Measurements from ENCODE around the gene ANKRD35. TPM values are rescaled to one million over a fixed set of nuclear protein-coding genes. Genes with fewer than 3 reads are reported as not detected.
"Not testable (repeated sequence)": the region's sequence is repeated elsewhere in the genome, so short reads cannot be mapped to it uniquely, and the experiment has no call there.

The ANKRD35 gene, protein sequence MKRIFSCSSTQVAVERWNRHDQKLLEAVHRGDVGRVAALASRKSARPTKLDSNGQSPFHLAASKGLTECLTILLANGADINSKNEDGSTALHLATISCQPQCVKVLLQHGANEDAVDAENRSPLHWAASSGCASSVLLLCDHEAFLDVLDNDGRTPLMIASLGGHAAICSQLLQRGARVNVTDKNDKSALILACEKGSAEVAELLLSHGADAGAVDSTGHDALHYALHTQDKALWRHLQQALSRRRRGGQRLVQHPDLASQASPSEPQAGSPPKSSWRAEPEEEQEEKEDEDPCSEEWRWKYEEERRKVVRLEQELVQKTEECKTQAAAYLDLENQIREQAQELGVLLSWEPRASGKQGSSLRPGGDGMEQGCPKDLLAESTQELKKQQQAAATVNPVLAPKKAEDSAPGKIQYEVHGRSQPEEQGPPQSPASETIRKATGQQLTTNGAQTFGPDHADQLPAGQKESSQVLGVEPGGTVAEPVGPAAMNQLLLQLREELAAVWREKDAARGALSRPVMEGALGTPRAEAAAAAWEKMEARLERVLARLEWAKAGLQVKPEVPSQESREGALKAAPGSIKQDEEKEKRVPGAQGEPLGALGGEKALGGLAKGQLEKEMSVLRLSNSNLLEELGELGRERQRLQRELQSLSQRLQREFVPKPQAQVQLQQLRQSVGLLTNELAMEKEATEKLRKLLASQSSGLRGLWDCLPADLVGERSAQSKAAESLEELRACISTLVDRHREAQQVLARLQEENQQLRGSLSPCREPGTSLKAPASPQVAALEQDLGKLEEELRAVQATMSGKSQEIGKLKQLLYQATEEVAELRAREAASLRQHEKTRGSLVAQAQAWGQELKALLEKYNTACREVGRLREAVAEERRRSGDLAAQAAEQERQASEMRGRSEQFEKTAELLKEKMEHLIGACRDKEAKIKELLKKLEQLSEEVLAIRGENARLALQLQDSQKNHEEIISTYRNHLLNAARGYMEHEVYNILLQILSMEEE
- under 1 TPM; 0.53 to 0.59 TPM for total RNA-seq

DNA sequence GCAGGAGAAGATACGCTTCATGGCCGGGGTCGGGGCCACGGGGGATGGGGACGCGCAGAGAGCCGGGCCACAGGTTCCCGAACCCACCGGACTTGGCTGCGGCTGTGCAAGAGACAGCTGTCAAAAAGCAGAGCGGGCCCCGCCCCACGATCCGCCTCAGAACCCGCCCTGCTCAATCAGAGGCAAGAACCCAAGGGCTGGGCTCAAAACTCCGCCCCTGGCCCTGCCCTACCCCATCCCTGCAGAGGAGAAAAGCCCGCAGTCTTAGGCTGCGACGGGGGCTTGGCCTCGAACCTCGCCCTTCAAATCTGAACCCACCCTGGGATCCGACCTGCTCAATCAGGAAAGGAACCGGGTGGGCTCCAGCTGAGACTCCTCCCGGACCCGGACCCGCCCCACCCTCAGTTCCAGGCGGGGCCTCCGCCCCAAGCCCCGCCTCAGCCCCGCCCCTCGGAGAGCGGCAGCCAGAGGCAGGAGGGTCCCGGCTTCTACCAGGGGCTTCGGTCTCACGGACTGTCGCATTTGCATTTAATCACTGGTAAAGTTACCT, at the start of gene ANKRD35:
ANKRD35 (minus strand) TSS at position 129 of the 550 bp plus-strand sequence; CDS start at position 21, 108 bp downstream.
- peaks cover 4% of the 10 kb centered on the region for H3K27me3 ChIP-seq
- H3K27ac ChIP-seq, result no peak within 1 kb of the TSS
- no peaks in the 10 kb centered on the region for H3K9me3 ChIP-seq
- TF ChIP-seq, protein P1, sequence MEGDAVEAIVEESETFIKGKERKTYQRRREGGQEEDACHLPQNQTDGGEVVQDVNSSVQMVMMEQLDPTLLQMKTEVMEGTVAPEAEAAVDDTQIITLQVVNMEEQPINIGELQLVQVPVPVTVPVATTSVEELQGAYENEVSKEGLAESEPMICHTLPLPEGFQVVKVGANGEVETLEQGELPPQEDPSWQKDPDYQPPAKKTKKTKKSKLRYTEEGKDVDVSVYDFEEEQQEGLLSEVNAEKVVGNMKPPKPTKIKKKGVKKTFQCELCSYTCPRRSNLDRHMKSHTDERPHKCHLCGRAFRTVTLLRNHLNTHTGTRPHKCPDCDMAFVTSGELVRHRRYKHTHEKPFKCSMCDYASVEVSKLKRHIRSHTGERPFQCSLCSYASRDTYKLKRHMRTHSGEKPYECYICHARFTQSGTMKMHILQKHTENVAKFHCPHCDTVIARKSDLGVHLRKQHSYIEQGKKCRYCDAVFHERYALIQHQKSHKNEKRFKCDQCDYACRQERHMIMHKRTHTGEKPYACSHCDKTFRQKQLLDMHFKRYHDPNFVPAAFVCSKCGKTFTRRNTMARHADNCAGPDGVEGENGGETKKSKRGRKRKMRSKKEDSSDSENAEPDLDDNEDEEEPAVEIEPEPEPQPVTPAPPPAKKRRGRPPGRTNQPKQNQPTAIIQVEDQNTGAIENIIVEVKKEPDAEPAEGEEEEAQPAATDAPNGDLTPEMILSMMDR (IDR thresholded peaks at IDR 0.05), result no peak
- DNase-seq, result peak; percentile 88
- H3K4me1 ChIP-seq, result peaks cover under 1% of the 10 kb centered on the region
- intact Hi-C loops (cut with DNase I), result no loop called here
- H3K9ac ChIP-seq (ENCODE audit: low read depth in 2 of 2, low read length in 2 of 2), result peak within 1 kb of the TSS in 1 of 2 donors; percentile 17
- no peaks in the 10 kb centered on the region for H3K36me3 ChIP-seq
- H3K4me3 ChIP-seq, result peak within 1 kb of the TSS; percentile 74

DNA sequence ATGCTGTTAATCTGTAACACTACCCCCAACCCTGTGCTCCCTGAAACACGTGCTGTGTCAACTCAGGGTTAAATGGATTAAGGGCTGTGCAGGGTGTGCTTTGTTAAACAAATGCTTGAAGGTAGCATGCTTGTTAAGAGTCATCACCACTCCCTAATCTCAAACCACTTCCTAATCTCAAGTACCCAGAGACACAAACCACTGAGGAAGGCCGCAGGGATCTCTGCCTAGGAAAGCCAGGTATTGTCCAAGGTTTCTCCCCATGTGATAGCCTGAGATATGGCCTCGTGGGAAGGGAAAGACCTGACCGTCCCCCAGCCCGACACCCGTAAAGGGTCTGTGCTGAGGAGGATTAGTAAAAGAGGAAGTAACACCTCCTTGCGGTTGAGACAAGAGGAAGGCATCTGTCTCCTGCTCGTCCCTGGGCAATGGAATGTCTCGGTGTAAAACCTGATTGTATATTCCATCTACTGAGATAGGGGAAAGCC, 46.9 kb upstream of the ANKRD35 start:
- H3K9ac ChIP-seq (ENCODE audit: low read depth in 2 of 2, low read length in 2 of 2); H3K27me3 ChIP-seq; H3K9me3 ChIP-seq; DNase-seq; H3K27ac ChIP-seq; intact Hi-C loops (cut with DNase I); H3K4me3 ChIP-seq; H3K4me1 ChIP-seq; H3K36me3 ChIP-seq: not testable (repeated sequence)

DNA sequence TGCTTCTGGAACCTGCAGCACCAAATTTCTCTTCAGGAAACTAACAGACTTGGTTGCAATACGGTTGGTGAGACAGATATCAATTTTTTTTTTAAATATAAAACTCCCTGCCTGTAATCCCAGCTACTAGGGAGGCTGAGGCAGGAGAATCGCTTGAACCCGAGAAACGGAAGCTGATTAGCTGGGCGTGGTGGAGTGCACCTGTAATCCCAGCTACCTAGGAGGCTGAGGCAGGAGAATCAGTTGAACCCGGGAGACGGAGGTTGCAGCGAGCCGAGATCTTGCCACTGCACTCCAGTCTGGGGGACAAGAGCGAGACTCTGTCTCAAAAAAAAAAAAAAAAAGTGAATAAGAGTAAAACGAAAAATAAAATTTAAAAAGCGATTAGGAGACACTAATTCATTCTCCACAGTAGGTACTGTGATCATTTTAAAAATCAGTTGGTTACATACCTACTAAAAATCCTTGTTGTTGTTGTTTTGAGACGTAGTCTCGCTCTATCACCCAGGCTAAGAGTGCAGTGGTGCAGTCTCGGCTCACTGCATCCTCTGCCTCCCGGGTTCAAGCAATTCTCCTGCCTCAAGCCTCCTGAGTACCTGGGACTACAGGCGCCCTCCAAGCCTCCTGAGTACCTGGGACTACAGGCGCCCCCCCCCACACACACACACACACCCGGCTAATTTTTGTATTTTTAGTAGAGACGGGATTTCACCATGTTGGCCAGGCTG, 42.4 kb upstream of the ANKRD35 start:
- H3K4me3 ChIP-seq, result peak overlapping the region; percentile 75

DNA sequence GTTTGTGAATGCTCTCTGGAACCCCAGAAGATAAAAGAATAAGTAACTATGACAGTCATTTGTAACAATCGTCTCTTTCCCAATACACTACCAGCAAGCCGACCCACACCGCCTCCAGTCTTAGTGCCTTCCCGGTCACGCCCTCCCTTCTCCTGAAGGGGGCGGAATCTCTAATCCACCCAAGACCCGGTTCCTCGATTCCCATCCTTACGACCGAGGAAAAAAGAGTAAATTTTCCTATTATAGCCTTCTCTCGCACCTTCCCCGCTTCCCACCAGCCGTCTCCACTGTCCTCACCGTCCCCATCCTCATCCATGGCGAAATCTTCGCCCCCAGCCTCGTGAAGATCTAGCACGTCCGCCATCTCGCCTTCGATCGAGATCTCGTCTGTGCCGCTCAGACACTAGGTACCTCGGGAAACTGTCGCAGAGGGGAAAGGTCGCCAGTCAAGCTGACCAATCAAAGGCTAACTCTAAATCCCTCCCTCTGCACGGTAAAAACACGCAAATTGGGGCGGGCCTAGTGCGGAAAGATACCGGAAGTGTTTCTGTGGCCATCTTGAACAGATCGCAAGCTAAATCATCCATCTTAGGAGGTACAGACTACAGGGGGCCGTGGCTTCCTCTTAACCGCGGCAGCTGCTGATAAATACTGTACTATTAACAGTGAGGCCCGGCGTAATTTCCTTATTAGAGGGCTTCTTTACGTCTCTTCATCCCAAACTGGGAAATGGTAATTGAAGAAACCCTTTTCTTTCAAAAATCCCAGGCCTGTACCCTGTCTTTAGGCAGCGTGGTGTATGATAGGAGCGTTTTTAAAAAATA, 41.6 kb upstream of the ANKRD35 start, which contains the start of gene RBM8A:
RBM8A (minus strand) TSS at position 422 of the 824 bp plus-strand sequence; CDS start at position 364, 58 bp downstream.
- Histone ChIP-seq H3K27ac (peak within 1 kb of the TSS; percentile 89), H3K27me3 (no peaks in the 10 kb centered on the region), H3K9me3 (no peaks in the 10 kb centered on the region), H3K36me3 (no peaks in the 10 kb centered on the region), H3K9ac (ENCODE audit: low read depth in 2 of 2, low read length in 2 of 2) (peak within 1 kb of the TSS; percentile 77 to 97), H3K4me3 (peak within 1 kb of the TSS; percentile 75), H3K4me1 (peaks cover 8% of the 10 kb centered on the region)
- intact Hi-C loops (cut with DNase I), result no loop called here
- DNase-seq, result peak; percentile 96
- TF ChIP-seq, protein P1 (IDR thresholded peaks at IDR 0.05), result peak; percentile 65

More for the DNA sequence above, 42.4 kb upstream of the ANKRD35 start:
- no peaks in the 10 kb centered on the region for H3K36me3 ChIP-seq
- TF ChIP-seq, protein P1 (IDR thresholded peaks at IDR 0.05), result no peak
- peak overlapping the region; percentile 66 to 97 for H3K9ac ChIP-seq (ENCODE audit: low read depth in 2 of 2, low read length in 2 of 2)
- H3K4me1 ChIP-seq, result peaks cover 8% of the 10 kb centered on the region
- H3K27me3 ChIP-seq, result no peaks in the 10 kb centered on the region
- peak overlapping the region; percentile 89 for H3K27ac ChIP-seq
- DNase-seq, result peak; percentile 28
- no peaks in the 10 kb centered on the region for H3K9me3 ChIP-seq
- intact Hi-C loops (cut with DNase I), result no loop called here

DNA sequence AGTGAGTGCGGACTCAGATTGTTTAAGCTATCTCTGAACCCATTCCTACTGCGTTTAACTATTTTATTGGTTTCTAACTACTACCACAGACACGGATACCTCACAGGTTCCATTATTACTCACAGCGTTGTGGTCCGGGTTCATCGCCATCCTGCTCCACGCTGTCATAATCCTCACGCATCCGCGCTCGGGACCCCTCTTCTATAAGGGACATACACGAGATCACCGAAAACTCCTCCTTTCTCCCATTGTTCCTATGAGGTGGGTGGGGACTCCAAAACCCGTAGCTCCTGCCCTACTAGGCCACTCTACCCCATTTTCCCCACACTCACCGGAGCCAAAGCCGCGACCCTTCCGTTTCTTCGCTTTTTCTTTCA, 41.0 kb upstream of the ANKRD35 start:
- no peak for DNase-seq

More for the DNA sequence above, 41.0 kb upstream of the ANKRD35 start:
- Histone ChIP-seq H3K27me3 (no peaks in the 10 kb centered on the region), H3K36me3 (no peaks in the 10 kb centered on the region), H3K9ac (ENCODE audit: low read depth in 2 of 2, low read length in 2 of 2) (peak overlapping the region; percentile 77 to 97), H3K9me3 (no peaks in the 10 kb centered on the region), H3K4me1 (peaks cover 8% of the 10 kb centered on the region), H3K27ac (peak overlapping the region; percentile 89), H3K4me3 (peak overlapping the region; percentile 75)
- intact Hi-C loops (cut with DNase I), result no loop called here
- TF ChIP-seq, protein P1 (IDR thresholded peaks at IDR 0.05), result no peak
